ENCODE results near the gene KLHL26.
A peak's percentile ranks its signal among the peaks of the same experiment; 100 is the strongest.
"Not testable (repeated sequence)": the region's sequence is repeated elsewhere in the genome, so short reads cannot be mapped to it uniquely, and the experiment has no call there.

The KLHL26 gene

DNA sequence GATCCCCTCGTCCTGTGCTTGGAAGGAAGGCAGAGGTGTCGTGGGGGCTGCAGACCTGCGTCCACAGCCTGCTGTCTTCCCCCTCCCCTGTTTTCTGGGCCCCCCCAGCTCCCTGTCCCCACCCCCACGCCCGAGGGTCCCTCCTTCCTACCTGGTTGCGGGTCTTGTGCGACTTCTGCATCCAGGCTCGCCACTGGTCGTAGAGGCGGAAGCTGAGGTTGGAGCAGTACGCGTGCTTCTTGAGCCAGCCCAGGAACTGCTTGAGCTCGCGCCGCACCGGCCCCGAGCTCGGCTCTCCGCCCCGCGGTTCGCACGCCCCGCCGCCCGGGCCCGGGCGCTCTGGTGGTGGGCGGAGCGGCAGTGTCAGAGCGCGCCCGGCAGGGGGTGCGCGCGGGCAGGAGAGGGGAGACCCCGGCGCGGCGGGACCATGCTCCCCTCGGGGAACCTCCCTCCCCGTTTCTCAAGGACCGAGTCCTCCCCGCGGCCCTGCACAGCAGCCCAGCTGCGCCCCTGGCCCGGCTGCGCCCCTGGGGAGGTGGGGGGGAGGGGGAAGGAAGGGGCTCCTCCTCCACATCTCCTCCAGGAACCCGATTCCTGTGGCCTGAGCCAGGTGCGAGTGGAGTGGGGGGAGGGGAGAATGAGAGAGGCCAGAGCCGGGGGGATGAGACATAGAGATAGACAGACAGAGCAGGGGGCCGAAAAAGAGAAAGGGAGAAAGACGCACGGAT lies 42.6 kb upstream of the KLHL26 start:
- Histone ChIP-seq H3K9ac (ENCODE audit: low read length) (peak overlapping the region; percentile 28), H3K36me3 (ENCODE audit: control insufficient read depth, insufficient read depth, low read length) (no peaks in the 10 kb centered on the region), H3K4me1 (ENCODE audit: control insufficient read depth, insufficient read depth, low read length) (peaks cover 26% of the 10 kb centered on the region), H3K9me3 (ENCODE audit: control insufficient read depth, low read length) (no peaks in the 10 kb centered on the region), H3K27me3 (ENCODE audit: control insufficient read depth, insufficient read depth, low read length) (peaks cover 41% of the 10 kb centered on the region), H3K4me3 (ENCODE audit: low read length) (peak overlapping the region; percentile 50)

DNA sequence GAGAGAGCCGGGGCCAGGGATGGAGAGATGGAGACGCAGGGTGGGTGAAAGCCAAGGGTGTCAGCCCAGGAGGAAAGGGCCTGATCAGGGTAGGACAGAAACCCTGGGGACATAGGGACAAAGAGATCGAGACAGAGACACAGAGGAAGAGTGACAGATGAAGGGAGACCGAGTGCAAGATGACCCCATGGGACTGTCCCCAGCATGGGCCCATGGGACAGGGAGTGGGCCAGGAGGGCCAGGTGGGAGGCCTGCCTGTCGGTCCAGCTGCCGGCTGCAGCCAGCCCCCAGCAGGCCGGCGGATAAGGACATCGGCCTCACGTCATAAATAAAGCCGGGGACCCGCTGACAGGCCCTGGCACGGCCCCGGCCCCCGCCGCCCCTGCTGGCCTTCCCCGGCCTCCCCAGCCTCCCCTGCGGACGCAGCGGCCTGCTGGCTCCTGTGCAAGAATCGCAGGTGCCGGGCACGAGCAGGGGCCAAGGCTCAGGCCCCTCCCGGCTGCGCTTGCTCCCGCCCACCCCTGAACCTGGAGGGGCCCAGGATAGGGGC lies 41.9 kb upstream of the KLHL26 start:
- H3K36me3 ChIP-seq (ENCODE audit: control insufficient read depth, insufficient read depth, low read length), result no peaks in the 10 kb centered on the region
- no peaks in the 10 kb centered on the region for H3K9me3 ChIP-seq (ENCODE audit: control insufficient read depth, low read length)
- peak overlapping the region; percentile 28 for H3K9ac ChIP-seq (ENCODE audit: low read length)
- peak overlapping the region; percentile 50 for H3K4me3 ChIP-seq (ENCODE audit: low read length)
- peaks cover 20% of the 10 kb centered on the region for H3K4me1 ChIP-seq (ENCODE audit: control insufficient read depth, insufficient read depth, low read length)
- H3K27me3 ChIP-seq (ENCODE audit: control insufficient read depth, insufficient read depth, low read length), result peaks cover 47% of the 10 kb centered on the region

DNA sequence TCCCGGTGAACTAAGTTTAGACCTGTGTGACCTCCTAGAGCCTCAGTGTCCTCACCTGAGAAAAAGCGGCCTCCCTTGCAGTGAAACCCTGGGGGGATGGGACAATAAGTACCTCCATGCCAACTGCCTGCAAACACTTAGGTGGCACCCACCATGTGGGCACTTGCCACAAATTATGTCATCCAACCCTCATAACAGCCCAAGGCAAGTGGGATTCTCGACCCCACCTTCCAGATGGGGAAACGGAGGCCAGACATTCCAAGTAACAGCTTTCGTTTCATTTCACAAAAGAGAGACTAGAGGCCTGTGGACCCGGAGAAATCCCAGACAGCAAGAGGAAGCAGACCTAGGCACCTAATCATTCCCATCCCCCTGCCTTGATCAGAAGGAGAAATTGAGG lies 41.4 kb upstream of the KLHL26 start:
- Histone ChIP-seq H3K36me3 (ENCODE audit: control insufficient read depth, insufficient read depth, low read length) (no peaks in the 10 kb centered on the region), H3K4me3 (ENCODE audit: low read length) (no peak overlapping the region), H3K9me3 (ENCODE audit: control insufficient read depth, low read length) (no peaks in the 10 kb centered on the region), H3K9ac (ENCODE audit: low read length) (no peak overlapping the region), H3K27me3 (ENCODE audit: control insufficient read depth, insufficient read depth, low read length) (peaks cover 47% of the 10 kb centered on the region), H3K4me1 (ENCODE audit: control insufficient read depth, insufficient read depth, low read length) (peaks cover 18% of the 10 kb centered on the region)

DNA sequence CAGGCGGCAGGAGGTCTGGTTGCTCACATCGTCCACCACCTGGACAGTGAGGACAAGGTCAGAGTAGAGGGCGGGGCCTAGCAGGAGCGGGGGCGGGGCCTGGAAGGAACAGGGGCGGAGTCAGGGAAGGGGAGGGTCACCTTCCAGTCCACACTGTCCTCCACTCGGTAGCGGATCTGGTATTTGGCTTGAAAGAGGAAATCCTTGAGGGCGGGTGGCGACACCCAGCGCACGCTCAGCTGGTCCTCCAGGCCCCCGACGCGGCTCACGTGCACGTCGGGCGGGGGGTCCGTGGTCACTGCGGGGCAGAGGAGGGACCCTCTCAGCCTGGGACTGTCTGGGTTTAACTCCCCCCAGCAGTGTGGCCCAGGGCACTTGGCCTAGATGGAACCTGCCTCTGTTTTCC lies 40.1 kb upstream of the KLHL26 start:
- H3K4me1 ChIP-seq (ENCODE audit: control insufficient read depth, insufficient read depth, low read length), result peaks cover 18% of the 10 kb centered on the region
- H3K9ac ChIP-seq (ENCODE audit: low read length), result no peak overlapping the region
- no peak overlapping the region for H3K4me3 ChIP-seq (ENCODE audit: low read length)
- peaks cover 55% of the 10 kb centered on the region for H3K27me3 ChIP-seq (ENCODE audit: control insufficient read depth, insufficient read depth, low read length)
- H3K36me3 ChIP-seq (ENCODE audit: control insufficient read depth, insufficient read depth, low read length), result no peaks in the 10 kb centered on the region
- no peaks in the 10 kb centered on the region for H3K9me3 ChIP-seq (ENCODE audit: control insufficient read depth, low read length)

DNA sequence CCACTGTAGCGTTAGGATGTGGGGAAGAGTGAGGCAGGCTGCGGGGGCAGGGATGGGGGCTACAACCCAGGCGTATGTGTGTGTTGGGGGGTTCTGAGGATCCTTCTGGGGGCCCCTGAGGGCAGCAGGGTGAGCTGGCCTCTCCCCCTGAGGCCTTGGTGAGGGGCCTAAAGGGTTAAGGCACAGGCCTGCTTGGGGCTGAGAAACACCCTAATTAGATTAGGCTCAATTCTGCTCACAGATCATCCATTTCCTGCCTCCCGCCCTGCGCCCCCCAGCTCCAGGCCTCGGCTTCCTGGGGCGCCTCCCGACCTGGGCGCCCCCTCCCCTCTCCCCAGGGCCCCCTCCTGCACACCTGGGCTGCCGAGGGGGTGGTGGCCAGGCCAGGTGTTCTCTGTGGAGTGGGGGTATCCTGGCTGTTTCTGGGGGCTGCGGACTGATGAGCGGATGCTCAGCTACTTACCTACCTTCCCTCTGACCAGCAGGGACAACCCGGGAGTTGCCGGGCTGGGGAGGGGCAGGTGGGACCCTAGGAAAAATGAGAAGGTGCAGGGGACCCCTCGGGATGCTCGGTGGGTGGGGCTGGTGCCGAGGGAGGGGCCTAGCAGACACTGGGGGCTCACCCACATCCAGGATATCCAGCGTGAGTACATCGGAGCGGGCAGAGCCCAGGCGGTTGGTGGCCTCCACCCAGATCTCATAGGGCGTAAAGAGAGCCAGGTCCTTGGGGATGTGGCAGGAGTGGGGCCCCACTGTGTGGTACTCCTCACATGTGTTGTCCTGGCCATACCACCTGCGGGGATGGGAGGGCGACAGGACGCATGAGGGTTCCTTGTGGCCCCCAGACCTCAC lies 38.8 kb upstream of the KLHL26 start:
- H3K9ac ChIP-seq (ENCODE audit: low read length), result no peak overlapping the region
- no peak overlapping the region for H3K4me3 ChIP-seq (ENCODE audit: low read length)
- no peaks in the 10 kb centered on the region for H3K36me3 ChIP-seq (ENCODE audit: control insufficient read depth, insufficient read depth, low read length)
- H3K4me1 ChIP-seq (ENCODE audit: control insufficient read depth, insufficient read depth, low read length), result peaks cover 18% of the 10 kb centered on the region
- no peaks in the 10 kb centered on the region for H3K9me3 ChIP-seq (ENCODE audit: control insufficient read depth, low read length)
- peaks cover 63% of the 10 kb centered on the region for H3K27me3 ChIP-seq (ENCODE audit: control insufficient read depth, insufficient read depth, low read length)

DNA sequence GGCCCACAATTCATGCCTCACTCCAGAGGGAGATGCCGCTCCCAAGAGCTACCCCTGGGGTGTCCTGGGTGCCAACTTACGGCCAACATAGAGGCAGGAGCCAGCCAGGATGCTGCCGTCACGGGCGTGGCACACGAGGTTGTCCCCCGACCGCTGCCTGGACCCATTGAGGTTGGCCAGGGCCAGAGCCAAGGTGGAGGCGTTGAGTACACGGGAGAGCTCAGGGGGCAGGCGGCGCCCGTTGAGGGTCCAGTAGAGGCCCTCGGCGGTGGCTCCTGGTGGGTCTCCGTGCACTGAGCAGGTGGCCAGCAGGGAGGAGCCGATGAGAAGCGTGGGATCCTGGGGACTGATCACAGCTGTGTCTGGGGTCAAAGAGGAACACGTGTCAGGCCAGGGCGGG lies 37.3 kb upstream of the KLHL26 start:
- Histone ChIP-seq H3K27me3 (ENCODE audit: control insufficient read depth, insufficient read depth, low read length) (peaks cover 75% of the 10 kb centered on the region), H3K4me1 (ENCODE audit: control insufficient read depth, insufficient read depth, low read length) (peaks cover 13% of the 10 kb centered on the region), H3K9me3 (ENCODE audit: control insufficient read depth, low read length) (no peaks in the 10 kb centered on the region), H3K4me3 (ENCODE audit: low read length) (no peak overlapping the region), H3K9ac (ENCODE audit: low read length) (no peak overlapping the region), H3K36me3 (ENCODE audit: control insufficient read depth, insufficient read depth, low read length) (no peaks in the 10 kb centered on the region)

DNA sequence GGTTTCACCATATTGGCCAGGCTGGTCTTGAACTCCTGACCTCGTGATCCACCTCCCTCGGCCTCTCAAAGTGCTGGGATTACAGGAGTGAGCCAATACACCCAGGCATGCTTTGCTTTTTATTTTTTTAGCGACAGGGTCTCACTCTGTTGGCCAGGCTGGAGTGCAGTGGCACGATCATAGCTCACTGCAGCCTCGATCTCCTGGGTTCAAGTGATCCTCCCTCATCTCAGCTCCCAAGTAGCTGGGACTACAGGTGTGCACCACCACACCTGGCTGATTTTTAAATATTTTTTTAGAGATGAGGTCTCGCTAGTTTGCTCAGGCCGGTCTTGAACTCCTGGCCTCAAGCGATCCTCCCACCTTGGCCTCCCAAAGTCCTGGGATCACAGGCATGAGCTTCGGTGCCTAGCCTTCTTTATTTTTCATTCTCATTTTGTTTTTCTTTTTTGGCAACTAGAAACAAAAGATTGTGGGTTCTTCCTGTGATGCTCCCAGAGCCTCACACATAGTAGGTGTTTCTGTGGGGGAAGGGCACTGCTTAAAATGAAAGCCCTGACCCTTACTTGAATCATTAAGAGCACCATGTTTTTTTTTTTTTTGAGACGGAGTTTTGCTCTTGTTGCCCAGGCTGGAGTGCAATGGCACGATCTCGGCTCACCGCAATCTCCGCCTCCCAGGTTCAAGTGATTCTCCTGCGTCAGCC lies 36.0 kb upstream of the KLHL26 start:
- not testable (repeated sequence) for H3K36me3 ChIP-seq (ENCODE audit: control insufficient read depth, insufficient read depth, low read length); H3K4me3 ChIP-seq (ENCODE audit: low read length); H3K9me3 ChIP-seq (ENCODE audit: control insufficient read depth, low read length); H3K4me1 ChIP-seq (ENCODE audit: control insufficient read depth, insufficient read depth, low read length); H3K9ac ChIP-seq (ENCODE audit: low read length)
- peaks cover 75% of the 10 kb centered on the region for H3K27me3 ChIP-seq (ENCODE audit: control insufficient read depth, insufficient read depth, low read length)

- no peak overlapping the region for H3K9ac ChIP-seq (ENCODE audit: low read length)
These were observed 35.0 kb upstream of the KLHL26 start for GRCh38 chr19:18601875-18602274.

DNA sequence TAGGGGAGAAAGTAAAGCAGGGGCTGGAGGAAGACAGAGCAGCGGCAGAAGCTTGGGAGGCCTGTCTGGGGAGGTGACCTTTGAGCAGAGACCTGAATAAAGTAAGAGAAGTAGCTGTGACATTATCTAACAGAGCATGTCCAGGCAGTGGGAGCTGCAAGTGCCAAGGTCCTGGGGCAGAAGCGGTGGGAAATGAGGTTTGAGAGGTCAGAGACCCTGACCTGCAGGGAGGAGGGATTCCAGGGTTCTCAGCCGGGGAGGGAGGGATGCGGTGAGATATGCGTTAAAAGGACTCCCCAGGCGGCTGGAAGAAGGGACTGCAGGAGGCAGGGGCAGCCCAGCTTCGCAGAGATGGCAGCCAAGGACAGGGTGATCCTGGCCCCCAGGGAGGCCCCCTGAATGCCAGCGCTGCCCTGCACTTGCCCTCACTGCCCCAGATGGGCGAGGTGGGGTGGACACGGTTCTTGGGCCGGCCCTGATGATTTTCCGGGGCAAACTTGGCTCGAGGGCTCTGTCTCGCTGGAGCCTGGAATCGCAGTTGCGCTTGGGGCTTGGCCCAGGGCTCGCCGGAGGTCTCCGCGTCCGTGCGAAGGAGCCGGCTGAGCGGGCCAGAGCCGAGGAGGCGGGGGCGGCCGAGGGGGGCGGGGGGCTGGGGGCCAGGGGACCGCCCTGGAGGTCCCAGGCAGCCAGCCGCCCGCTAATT lies 33.4 kb upstream of the KLHL26 start:
- Histone ChIP-seq H3K9me3 (ENCODE audit: control insufficient read depth, low read length) (no peaks in the 10 kb centered on the region), H3K36me3 (ENCODE audit: control insufficient read depth, insufficient read depth, low read length) (no peaks in the 10 kb centered on the region), H3K27me3 (ENCODE audit: control insufficient read depth, insufficient read depth, low read length) (peaks cover 74% of the 10 kb centered on the region), H3K9ac (ENCODE audit: low read length) (no peak overlapping the region), H3K4me1 (ENCODE audit: control insufficient read depth, insufficient read depth, low read length) (peaks cover 3% of the 10 kb centered on the region), H3K4me3 (ENCODE audit: low read length) (no peak overlapping the region)

More at GRCh38 chr19:18601875-18602274, 35.0 kb upstream of the KLHL26 start:
- Histone ChIP-seq H3K4me1 (ENCODE audit: control insufficient read depth, insufficient read depth, low read length) (peaks cover 2% of the 10 kb centered on the region), H3K36me3 (ENCODE audit: control insufficient read depth, insufficient read depth, low read length) (no peaks in the 10 kb centered on the region), H3K9me3 (ENCODE audit: control insufficient read depth, low read length) (no peaks in the 10 kb centered on the region), H3K27me3 (ENCODE audit: control insufficient read depth, insufficient read depth, low read length) (peaks cover 73% of the 10 kb centered on the region), H3K4me3 (ENCODE audit: low read length) (no peak overlapping the region)

DNA sequence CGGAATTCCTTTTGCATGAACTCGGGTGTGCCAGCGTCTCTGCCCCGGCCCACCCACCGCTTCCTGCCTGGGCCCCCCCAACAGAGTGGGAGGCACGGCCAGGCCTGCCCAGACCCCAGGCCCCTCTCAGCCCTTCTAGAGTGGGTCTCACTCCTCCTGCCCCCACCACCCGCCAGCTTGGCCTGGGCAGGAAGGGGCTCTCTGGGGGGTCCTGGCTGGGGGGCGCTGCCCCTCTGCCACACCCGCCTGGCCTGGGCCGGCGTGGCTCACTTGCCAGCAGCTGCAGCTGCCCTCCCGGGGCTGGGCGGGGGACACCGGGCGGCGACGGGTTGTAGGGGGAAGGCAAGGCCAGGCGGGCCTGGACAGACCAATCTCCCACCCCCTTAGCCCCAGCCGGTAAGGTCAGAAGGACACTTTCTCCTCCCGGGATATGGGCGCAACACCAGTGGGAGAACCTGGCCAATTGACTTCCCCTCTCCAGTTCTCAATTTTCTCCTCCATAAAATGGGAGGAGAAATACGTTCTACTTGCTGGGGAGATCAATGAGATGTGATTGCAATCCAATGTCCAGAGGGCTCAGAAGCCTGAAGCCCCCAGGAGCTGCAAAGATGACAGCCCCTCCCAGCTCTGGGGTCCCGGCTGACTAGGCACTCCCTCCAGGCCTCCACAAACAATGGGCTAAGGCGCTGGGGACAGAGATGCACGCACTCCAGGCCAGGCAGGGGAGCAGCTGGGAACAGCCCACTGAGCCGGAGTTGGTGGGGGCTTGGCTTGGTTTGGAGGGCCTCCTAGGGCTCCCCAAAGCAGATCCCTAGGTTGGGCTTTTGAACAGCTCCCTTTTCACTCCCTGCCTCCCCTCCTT lies 32.6 kb upstream of the KLHL26 start:
- Histone ChIP-seq H3K9ac (ENCODE audit: low read length) (no peak overlapping the region), H3K27me3 (ENCODE audit: control insufficient read depth, insufficient read depth, low read length) (peaks cover 76% of the 10 kb centered on the region), H3K36me3 (ENCODE audit: control insufficient read depth, insufficient read depth, low read length) (no peaks in the 10 kb centered on the region), H3K4me3 (ENCODE audit: low read length) (no peak overlapping the region), H3K9me3 (ENCODE audit: control insufficient read depth, low read length) (no peaks in the 10 kb centered on the region), H3K4me1 (ENCODE audit: control insufficient read depth, insufficient read depth, low read length) (peaks cover 3% of the 10 kb centered on the region)

DNA sequence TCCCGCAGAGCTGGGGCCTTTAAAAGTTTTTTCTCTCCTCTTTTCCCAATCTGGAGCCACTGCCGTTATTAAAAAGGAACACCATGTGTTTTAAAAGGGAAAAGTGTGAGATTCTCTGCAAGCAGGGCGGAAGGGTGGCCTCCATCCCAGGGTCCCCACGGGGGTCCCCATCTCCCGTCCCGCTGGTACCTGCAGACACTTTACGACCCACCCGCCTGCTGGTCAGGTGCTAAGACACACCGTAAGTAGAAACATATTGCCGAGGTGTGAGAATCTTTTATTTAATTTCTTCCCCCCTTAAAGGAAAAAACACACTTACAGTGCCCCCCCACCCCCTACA lies 32.0 kb upstream of the KLHL26 start:
- peaks cover 76% of the 10 kb centered on the region for H3K27me3 ChIP-seq (ENCODE audit: control insufficient read depth, insufficient read depth, low read length)
- H3K9ac ChIP-seq (ENCODE audit: low read length), result no peak overlapping the region
- peaks cover 3% of the 10 kb centered on the region for H3K4me1 ChIP-seq (ENCODE audit: control insufficient read depth, insufficient read depth, low read length)
- H3K9me3 ChIP-seq (ENCODE audit: control insufficient read depth, low read length), result no peaks in the 10 kb centered on the region
- no peak overlapping the region for H3K4me3 ChIP-seq (ENCODE audit: low read length)
- H3K36me3 ChIP-seq (ENCODE audit: control insufficient read depth, insufficient read depth, low read length), result no peaks in the 10 kb centered on the region

All from mucosa of stomach (tissue), 1 donor.